ENCODE data around the gene SBF1.

- no peak for TF ChIP-seq CTCF (IDR thresholded peaks at IDR 0.05)
- no peak for TF ChIP-seq EZH2 (IDR thresholded peaks at IDR 0.05; ENCODE audit: borderline replicate concordance, insufficient read depth, low read depth, low read length, poor library complexity, severe bottlenecking)
These were observed 40.0 kb downstream of the SBF1 start for GRCh38 chr22:50434849-50435248.

Data from B cell (primary cell).